Testis (tissue), 3 donors: ENCODE measurements around the gene WDR47. TPM values are rescaled to one million over a fixed set of nuclear protein-coding genes. Genes with fewer than 3 reads are reported as not detected.

ENCODE experiments used
- DNase-seq: peaks from one replicate; pipeline ENCODE4 v3.0.0-alpha.2; 2019
- H3K27ac ChIP-seq, 2 donors: fragments of 200-600 bp; sonication (generic); one replicate each; pipeline ENCODE4 v1.5.1; 2019
- H3K27me3 ChIP-seq: fragments of 200-600 bp; sonication (generic); one replicate; pipeline ENCODE4 v1.5.1; 2019
- H3K36me3 ChIP-seq: fragments of 200-600 bp; sonication (generic); one replicate; pipeline ENCODE4 v1.5.1; 2017; ENCODE audit warnings: low read depth; ENCODE audit errors: missing control alignments
- H3K4me1 ChIP-seq: fragments of 200-600 bp; sonication (generic); one replicate; pipeline ENCODE4 v1.5.1; 2019
- H3K4me3 ChIP-seq, 2 donors: fragments of 200-600 bp; sonication (generic); one replicate each; pipeline ENCODE4 v1.5.1; 2017 to 2019
- H3K9me3 ChIP-seq: fragments of 200-600 bp; sonication (generic); one replicate; pipeline ENCODE4 v1.5.1; 2017
- CTCF ChIP-seq, 3 experiments: fragments of 450-650 bp in 2 of 3; fragments of 200-600 bp in 1 of 3; sonication (generic) in 1 of 3; IDR thresholded peaks; one replicate each; pipeline ENCODE4 v1.5.1; 2016 to 2019; ENCODE audit warnings: antibody characterized with exemption in 3 of 3, mild to moderate bottlenecking in 2 of 3, moderate library complexity in 1 of 3
- POLR2A ChIP-seq: fragments of 450-650 bp; IDR thresholded peaks from one replicate; pipeline ENCODE4 v1.6.1; 2017; ENCODE audit warnings: antibody characterized with exemption, mild to moderate bottlenecking, moderate library complexity
- WGBS, 2 donors: methylation state at CpG; one replicate each; pipeline ENCODE4 v1.1.5; 2018; 5-methylcytosine and 5-hydroxymethylcytosine counted together
- intact Hi-C: fragments of 100-400 bp; cut with DNase I; formaldehyde crosslinking; loops from one replicate; pipeline ENCODE4 v1.15.1; 2023; ENCODE audit warnings: low total_unique reads
- polyA plus RNA-seq: library from polyadenylated mRNA; stranded (reverse); fragments of 350-450 nt; fragmentation: Illumina TruSeq; extraction: RNeasy Lipid Tissue Mini Kit (QIAGEN cat#74804); gene quantifications from one replicate; pipeline ENCODE4 v1.2.3, GENCODE V29; 2014; ENCODE audit warnings: low read depth, low replicate concordance; ENCODE audit not compliant: insufficient read depth
- total RNA-seq, 2 donors: library from RNA; depleted of rRNA; stranded (reverse); fragments of >200 nt; gene quantifications; one replicate each; pipeline ENCODE4 v1.2.3, GENCODE V29; 2016

The WDR47 gene
- total and polyA plus RNA-seq, 3 donors from 2014 or later, result 34.7 to 40.5 (median 40.4) TPM

DNA sequence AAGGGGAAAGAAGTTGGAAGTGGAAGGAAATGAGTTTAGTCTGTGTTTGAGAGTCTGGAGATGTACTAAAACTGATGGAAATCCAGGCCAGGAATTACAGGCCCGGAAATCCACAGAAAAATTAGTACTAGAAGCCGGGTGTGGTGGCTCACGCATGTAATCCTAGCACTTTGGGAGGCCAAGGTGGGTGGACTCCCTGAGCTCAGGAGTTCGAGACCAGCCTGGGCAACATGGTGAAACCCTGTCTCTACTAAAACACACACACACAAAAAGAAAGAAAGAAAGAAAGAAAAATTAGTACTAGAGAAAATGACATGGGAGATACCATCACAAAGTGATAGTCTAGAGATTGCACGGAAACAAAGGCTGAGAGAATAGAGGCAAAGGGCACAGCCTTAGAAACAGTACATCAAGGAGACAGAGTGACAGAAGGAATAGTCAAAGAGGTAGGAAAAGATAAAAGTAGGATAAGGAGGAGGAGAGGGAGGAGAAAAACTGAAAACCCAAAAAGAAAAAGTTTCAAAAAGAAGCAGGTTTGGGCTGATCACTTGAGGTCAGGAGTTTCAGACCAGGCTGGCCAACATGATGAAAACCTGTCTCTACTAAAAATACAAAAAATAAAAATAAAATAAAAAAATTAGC is 38.7 kb upstream of the WDR47 start:
- no peak for TF ChIP-seq POLR2A
- no peak for TF ChIP-seq CTCF (IDR thresholded peaks at IDR 0.05)
- Histone ChIP-seq H3K4me3 (no peak overlapping the region), H3K27ac (peak overlapping the region; percentile 81), H3K4me1 (peaks cover 3% of the 10 kb centered on the region), H3K9me3 (no peaks in the 10 kb centered on the region), H3K36me3 (no peaks in the 10 kb centered on the region), H3K27me3 (no peaks in the 10 kb centered on the region)
- 75 to 78% methylated on average over 5 of the region's 5 CpGs for WGBS, 2 donors
- no peak for DNase-seq
- intact Hi-C loops, result no loop called here

GRCh38 chr1:109079240-109079622 is 37.3 kb upstream of the WDR47 start:
- Histone ChIP-seq H3K9me3 (no peaks in the 10 kb centered on the region), H3K27me3 (no peaks in the 10 kb centered on the region), H3K36me3 (no peaks in the 10 kb centered on the region), H3K27ac (peak overlapping the region in 1 of 2 donors; percentile 81), H3K4me3 (no peak overlapping the region), H3K4me1 (peaks cover 8% of the 10 kb centered on the region)
- no peak for DNase-seq
- no peak for TF ChIP-seq POLR2A
- TF ChIP-seq CTCF (IDR thresholded peaks at IDR 0.05), result no peak
- 83 to 88% methylated on average over 2 of the region's 2 CpGs for WGBS, 2 donors
- intact Hi-C loops, result no loop called here

- 86 to 88% methylated on average over 1 of the region's 1 CpG for WGBS, 2 donors
- DNase-seq, result no peak
- H3K4me3 ChIP-seq, result no peak overlapping the region
Observed at GRCh38 chr1:109078317-109078716, 36.4 kb upstream of the WDR47 start.

GRCh38 chr1:109075531-109076490 is 33.9 kb upstream of the WDR47 start, which contains the start of gene TAF13:
TAF13 (minus strand) TSS chr1:109076003; CDS start chr1:109075947, 56 bp downstream.
- Histone ChIP-seq H3K4me1 (peaks cover 8% of the 10 kb centered on the region), H3K27me3 (no peaks in the 10 kb centered on the region), H3K4me3 (peak within 1 kb of the TSS; percentile 70 to 93), H3K36me3 (no peaks in the 10 kb centered on the region), H3K9me3 (no peaks in the 10 kb centered on the region), H3K27ac (peak within 1 kb of the TSS; percentile 88 to 96)
- DNase-seq, result peak; percentile 95
- intact Hi-C loops, result no loop called here
- TF ChIP-seq POLR2A, result peak; percentile 75
- TF ChIP-seq CTCF (IDR thresholded peaks at IDR 0.05), result peak in 2 of 3 experiments; percentile 47 to 57
- 3 to 4% methylated on average over 32 to 39 of the region's 39 CpGs for WGBS, 2 donors

More at GRCh38 chr1:109078317-109078716, 36.4 kb upstream of the WDR47 start:
- no peak overlapping the region for H3K27ac ChIP-seq
- H3K36me3 ChIP-seq, result no peaks in the 10 kb centered on the region
- no peaks in the 10 kb centered on the region for H3K27me3 ChIP-seq
- H3K9me3 ChIP-seq, result no peaks in the 10 kb centered on the region
- peaks cover 8% of the 10 kb centered on the region for H3K4me1 ChIP-seq
- intact Hi-C loops, result no loop called here
- TF ChIP-seq CTCF (IDR thresholded peaks at IDR 0.05) (no peak), POLR2A (no peak)
